GM21619 (cell line): ENCODE measurements around the gene UGT1A7.
"Not testable (repeated sequence)": the region's sequence is repeated elsewhere in the genome, so short reads cannot be mapped to it uniquely, and the experiment has no call there.

Source experiments
- ATAC-seq: cut with Tn5 transposase; IDR thresholded peaks from one replicate; pipeline ENCODE4 v1.9.1; 2021; ENCODE audit not compliant: unreplicated experiment

The UGT1A7 gene

DNA sequence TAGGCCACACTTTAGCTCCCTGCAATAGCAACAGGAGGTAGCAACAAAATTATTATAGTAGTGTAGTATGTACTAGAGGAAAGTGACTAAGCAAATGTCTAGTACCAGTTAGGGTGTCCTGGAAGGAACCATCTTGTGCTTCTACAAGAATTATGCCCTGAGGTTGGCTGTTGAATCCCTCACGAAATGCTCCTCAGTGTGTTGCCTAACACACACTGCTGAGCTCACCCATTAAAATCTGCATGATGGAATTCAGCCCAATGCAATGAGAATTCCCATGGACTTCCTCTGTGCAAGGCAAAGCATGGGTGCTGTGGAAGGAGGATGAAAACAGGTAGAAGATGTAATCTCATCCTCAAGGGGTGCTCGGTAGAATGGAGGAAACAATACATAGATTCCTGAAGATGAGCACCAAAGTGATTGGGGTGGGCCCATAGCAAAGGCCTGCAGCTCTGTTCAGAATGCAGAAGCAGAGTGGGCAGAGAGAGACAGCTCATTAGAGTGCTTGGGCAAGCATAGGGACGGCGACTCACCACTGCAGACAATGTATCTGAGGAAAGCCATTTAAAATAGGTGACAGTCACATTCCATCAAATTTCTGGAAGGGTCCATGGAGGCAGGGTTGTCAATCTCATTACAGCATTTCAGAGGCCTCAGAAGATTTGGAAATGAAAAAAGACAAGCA is 1.2 kb upstream of the UGT1A7 start:
- ATAC-seq: no peak

DNA sequence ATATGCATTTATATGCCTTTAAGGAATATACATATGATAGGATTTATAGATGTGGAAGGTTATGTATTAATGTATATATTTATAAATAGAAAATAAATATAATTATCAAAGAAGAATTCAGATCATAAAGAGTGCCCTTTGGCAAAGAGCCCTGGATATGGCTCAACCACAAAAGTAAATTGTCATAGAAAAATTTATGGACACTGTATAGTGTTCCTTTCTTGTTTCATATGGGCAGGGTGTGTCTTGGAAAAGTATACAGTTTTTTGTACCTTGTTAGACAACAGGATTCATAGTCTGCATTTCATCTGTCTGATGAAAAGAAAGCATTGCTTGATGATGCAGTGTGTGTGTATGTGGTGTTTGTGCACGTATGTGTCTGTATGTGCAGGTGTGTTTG is 2.9 kb downstream of the UGT1A7 start:
- ATAC-seq: no peak

DNA sequence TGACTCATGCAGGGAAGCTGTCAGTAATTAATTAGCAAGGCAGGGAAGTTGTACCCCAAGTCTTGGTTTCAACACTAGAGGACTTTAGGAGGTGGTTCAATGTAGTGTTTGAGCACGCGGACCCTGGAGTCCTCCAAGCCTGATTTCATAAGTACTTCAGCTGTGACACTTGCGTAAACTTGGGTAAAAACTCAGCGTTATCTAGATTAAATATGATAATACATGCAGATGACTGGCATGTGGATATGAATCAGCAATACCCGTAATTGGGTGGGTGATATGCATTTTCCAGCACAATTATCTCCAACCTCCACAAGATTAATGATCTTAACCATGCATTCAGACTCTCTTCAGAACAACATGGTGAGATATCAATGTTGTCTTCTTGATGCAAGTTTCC is 5.2 kb downstream of the UGT1A7 start:
- no peak for ATAC-seq

DNA sequence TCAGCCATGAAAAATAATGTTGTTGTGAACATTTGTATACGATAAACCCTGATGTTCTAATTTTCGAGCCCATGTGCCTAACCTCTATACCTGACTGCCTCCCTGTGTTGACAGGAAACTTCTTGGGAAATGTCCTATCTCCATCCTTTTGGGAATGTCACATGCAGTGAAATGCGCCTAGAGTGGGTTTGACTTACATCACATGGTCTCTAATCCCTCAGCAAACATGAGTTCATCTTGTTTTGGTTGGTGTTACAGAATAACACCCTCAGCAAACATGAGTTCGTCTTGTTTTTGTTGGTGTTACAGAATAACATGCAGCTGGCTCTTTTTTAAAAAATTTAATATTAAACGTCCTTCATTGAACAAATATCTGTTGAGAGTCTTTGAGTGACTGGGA is 6.6 kb downstream of the UGT1A7 start:
- ATAC-seq: no peak

- no peak for ATAC-seq
Observed at GRCh38 chr2:233689031-233689430, 7.3 kb downstream of the UGT1A7 start.

GRCh38 chr2:233689501-233689900 is 7.8 kb downstream of the UGT1A7 start:
- no peak for ATAC-seq

- ATAC-seq: no peak
Observed at GRCh38 chr2:233690444-233690843, 8.7 kb downstream of the UGT1A7 start.

DNA sequence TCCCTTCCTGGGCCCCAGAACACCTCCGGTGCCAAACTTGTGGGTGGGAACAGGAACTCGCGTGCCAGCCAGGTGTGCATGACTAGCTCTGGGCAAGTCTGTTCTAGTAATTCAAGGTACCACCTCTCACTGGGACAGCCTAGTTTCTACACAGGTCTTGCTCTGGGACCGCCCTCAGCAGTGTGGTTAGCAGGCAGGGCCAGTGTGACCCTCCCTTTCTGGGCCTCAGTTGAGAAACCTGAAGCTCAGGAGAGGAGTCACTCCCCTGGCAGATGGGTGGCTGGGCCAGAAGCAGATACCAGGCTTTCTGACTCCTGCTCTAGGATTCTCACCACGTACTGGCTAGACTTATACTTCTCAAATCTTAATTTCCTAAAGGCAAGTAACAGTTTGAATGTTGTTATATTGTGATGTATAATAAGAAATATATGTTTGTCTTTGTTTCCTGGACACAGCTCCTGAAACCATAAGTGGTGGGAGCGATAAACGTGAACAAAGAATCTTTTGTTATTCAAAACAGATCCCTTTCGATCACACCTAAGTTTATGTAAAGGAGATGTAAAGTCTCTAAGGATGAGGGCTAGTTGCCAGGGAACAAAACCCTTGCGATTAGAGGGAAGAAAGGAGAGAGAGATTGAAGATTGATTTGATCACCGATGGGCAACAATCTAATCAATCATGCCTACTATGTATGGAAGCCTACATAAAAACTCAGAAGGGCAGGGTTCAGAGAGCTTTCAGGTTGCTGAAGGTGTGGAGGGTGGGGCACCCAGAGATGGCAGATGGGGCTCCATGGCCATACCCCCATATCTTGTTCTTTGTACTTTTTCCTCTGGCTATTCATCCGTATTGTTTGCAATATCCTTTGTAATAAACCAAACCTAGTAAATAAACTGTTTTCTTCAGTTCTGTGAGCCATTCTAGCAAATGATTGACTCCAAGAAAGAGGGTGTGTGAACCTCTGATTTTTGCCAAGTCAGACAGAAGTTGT is 10.0 kb downstream of the UGT1A7 start:
- ATAC-seq: no peak

GRCh38 chr2:233692648-233693047 is 10.9 kb downstream of the UGT1A7 start, which contains the start of gene UGT1A6:
TSS of gene UGT1A6 (plus strand) at chr2:233692890. CDS start at chr2:233693005, 115 bp downstream.
- no peak for ATAC-seq

DNA sequence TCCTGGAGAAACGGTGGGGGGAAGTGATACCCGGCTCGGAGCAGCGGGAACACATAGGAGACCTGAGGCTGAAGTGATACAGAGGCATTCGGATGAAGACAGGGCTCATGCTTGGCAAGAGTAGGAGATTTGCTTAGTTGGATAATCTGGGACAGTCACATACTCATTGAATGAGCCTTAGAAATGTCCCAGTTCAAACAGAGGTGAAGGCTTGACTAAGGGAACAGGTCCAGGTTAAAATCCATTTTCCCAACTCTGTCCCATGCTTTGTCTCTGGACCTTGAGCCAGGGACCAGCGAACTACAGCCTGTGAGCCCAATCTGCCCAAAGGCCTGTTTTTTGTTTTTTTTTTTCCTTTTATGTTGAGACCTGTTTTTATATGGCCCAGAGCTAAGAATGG is 12.3 kb downstream of the UGT1A7 start:
- no peak for ATAC-seq

- no peak for ATAC-seq
Observed at GRCh38 chr2:233698740-233699139, 17.0 kb downstream of the UGT1A7 start.

DNA sequence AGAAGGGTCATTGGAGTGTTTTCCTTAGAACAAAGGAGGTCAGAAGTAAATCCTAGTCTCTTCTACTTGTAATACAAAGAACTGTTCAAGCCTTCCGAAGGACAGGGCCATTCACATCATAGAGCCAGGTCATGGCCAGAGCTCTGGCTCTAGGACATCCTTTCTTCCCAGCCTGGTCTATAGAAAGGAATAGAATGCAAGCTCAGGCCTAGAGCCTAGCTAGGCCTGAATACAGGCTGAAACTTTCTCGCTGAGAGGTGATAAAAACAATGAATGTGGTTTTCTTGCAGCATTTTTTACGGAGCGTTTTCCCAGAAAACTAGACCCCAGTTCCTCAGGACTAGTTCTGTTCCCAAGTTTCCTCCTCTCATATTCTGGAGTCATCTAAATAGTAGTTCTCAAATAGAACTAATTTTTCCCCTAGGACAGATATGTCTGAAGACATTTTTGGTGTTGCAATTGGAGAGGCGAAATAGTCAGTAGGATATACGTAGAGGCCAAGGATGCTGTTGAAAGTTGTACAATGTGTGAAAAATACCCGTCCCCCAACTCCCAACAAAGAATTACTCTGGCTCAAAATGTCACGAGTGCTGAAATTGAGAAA is 17.8 kb downstream of the UGT1A7 start:
- no peak for ATAC-seq

DNA sequence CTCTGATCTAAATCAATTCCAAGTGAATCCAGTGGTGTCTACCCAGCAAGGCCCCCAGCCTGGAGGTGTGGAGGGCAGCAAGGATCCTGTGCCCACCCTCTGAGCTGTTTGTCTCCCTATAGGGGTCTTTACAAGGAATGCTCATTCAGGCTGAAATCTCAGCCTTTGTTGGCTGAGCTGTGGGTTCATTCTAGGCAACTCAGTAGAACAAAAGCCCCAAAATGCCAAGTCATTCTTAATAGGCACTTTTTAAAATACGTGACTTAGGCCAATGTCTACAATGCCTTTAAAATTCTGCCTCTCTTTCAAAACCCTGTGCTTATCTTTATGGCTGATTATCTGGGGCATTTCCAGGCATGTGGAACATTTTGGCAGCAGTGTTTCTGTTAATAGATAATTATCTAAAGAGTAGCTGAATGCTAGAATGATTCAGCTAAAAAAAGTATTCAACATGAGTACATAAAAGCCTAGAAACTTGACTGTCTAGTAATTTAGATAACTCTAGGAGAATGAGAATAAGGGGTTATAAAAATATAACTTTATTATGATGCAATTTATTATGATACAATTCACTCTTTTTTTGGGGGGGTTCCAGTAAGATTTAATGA is 18.4 kb downstream of the UGT1A7 start:
- ATAC-seq: no peak

DNA sequence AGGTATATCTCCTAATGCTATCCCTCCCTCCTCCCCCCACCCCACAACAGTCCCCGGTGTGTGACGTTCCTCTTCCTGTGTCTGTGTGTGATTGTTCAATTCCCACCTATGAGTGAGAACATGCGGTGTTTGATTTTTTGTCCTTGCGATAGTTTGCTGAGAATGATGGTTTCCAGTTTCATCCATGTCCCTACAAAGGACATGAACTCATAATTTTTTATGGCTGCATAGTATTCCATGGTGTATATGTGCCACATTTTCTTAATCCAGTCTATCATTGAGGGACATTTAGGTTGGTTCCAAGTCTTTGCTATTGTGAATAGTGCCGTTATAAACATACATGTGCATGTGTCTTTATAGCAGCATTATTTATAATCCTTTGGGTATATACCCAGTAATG is 19.1 kb downstream of the UGT1A7 start:
- not testable (repeated sequence) for ATAC-seq

GRCh38 chr2:233702238-233702637 is 20.5 kb downstream of the UGT1A7 start:
- ATAC-seq: no peak

DNA sequence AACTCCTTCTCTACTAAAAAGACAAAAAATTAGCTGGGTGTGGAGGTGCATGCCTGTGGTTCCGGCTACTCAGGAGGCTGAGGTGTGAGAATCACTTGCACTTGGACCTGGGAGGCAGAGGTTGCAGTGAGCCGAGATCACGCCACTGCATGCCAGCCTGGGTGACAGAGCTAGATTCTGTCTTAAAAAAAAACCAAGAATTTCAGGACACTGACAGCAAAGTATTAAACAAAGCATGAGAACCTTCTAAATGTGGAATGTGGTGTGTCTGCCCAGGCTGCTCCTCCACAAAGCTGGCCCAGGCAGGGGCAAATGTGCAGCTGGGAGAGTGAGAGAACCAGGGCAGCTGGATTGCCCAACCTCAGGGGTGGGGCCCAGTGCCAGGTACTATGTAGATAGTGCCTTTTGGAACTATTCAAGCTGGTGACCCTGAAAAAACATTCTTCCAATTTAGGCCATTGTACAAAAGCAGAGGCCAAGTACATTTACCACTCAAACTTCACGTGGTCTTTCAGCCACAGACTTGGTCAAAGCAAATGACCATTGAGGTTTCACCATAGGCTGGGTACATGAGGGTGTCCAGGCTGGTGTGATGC is 24.3 kb downstream of the UGT1A7 start:
- ATAC-seq: no peak

- no peak for ATAC-seq
Observed at GRCh38 chr2:233706720-233707119, 25.0 kb downstream of the UGT1A7 start.

GRCh38 chr2:233707940-233708644 is 26.4 kb downstream of the UGT1A7 start:
- ATAC-seq: no peak

- ATAC-seq: no peak
Observed at GRCh38 chr2:233708942-233709341, 27.2 kb downstream of the UGT1A7 start.

- ATAC-seq: peak; percentile 66
Observed at GRCh38 chr2:233711312-233712008, 29.8 kb downstream of the UGT1A7 start.
